Breast epithelium (tissue), 4 donors: Measurements from ENCODE around the gene SIK3. TPM values are rescaled to one million over a fixed set of nuclear protein-coding genes. Genes with fewer than 3 reads are reported as not detected.

Experiments
- DNase-seq, 2 donors: peaks; one replicate each; pipeline ENCODE4 v3.0.0-alpha.2; 2019; ENCODE audit warnings: low spot score in 2 of 2
- H3K27ac ChIP-seq, 2 donors: fragments of 200-600 bp; sonication (generic) in 1 of 2; one replicate each; pipeline ENCODE4 v1.5.1; 2016 to 2019; ENCODE audit warnings: mild to moderate bottlenecking in 1 of 2
- H3K27me3 ChIP-seq, 2 donors: fragments of 200-600 bp; sonication (generic) in 1 of 2; one replicate each; pipeline versions ENCODE4 v1.5.1 to v1.6.0; 2017 to 2019; ENCODE audit warnings: control low read depth in 1 of 2, mild to moderate bottlenecking in 1 of 2
- H3K36me3 ChIP-seq: fragments of 200-600 bp; one replicate; pipeline ENCODE4 v1.5.1; 2019
- H3K4me1 ChIP-seq, 2 donors: fragments of 200-600 bp; sonication (generic); one replicate each; pipeline ENCODE4 v1.5.1; 2016 to 2019; ENCODE audit warnings: control low read depth in 1 of 2
- H3K4me3 ChIP-seq, 3 donors: fragments of 200-600 bp; sonication (generic); 1 replicate in 2 of 3; 2 replicates in 1 of 3; pipeline ENCODE4 v1.5.1; 2016 to 2019; ENCODE audit warnings: mild to moderate bottlenecking in 3 of 3, moderate library complexity in 2 of 3
- H3K9me3 ChIP-seq, 2 donors: fragments of 200-600 bp; sonication (generic) in 1 of 2; one replicate each; pipeline ENCODE4 v1.5.1; 2016 to 2019; ENCODE audit warnings: control low read depth in 1 of 2
- CTCF ChIP-seq, 3 donors: fragments of 450-650 bp; IDR thresholded peaks; one replicate each; pipeline ENCODE4 v1.5.1; 2016 to 2017; ENCODE audit warnings: antibody characterized with exemption in 3 of 3, mild to moderate bottlenecking in 3 of 3, moderate library complexity in 3 of 3
- POLR2A ChIP-seq: fragments of 450-650 bp; IDR thresholded peaks from one replicate; pipeline ENCODE4 v1.6.1; 2016; ENCODE audit warnings: antibody characterized with exemption, mild to moderate bottlenecking, moderate library complexity
- POLR2AphosphoS5 ChIP-seq, 3 donors: sonication (generic); formaldehyde crosslinking; IDR thresholded peaks; one replicate each; pipeline ENCODE4 v1.6.1; 2017; ENCODE audit warnings: antibody characterized with exemption in 3 of 3
- intact Hi-C: fragments of 100-400 bp; cut with DNase I; formaldehyde crosslinking; loops from one replicate; pipeline ENCODE4 v1.15.1; 2023; ENCODE audit warnings: low total_unique reads
- total RNA-seq, 3 donors: library from RNA; depleted of rRNA; stranded (reverse); fragments of >200 nt; gene quantifications; one replicate each; pipeline ENCODE4 v1.1.0, GENCODE V29; 2016

Gene SIK3
- total RNA-seq, 3 donors from 2014 or later: 26.9 to 110 (median 57.0) TPM

- DNase-seq: no peak
- Histone ChIP-seq H3K27me3 (no peaks in the 10 kb centered on the region), H3K36me3 (no peaks in the 10 kb centered on the region), H3K4me3 (no peak overlapping the region), H3K9me3 (no peaks in the 10 kb centered on the region), H3K4me1 (no peaks in the 10 kb centered on the region), H3K27ac (no peak overlapping the region)
- TF ChIP-seq CTCF (IDR thresholded peaks at IDR 0.05) (no peak), POLR2AphosphoS5 (IDR thresholded peaks at IDR 0.05) (no peak), POLR2A (no peak)
- intact Hi-C loops: no loop called here
Measured at GRCh38 chr11:117059611-117060148, 38.5 kb downstream of the SIK3 start.

GRCh38 chr11:117058761-117059261 is 39.4 kb downstream of the SIK3 start:
- no peak for TF ChIP-seq POLR2A
- no peak for TF ChIP-seq POLR2AphosphoS5 (IDR thresholded peaks at IDR 0.05)
- TF ChIP-seq CTCF (IDR thresholded peaks at IDR 0.05): no peak
- Histone ChIP-seq H3K4me1 (no peaks in the 10 kb centered on the region), H3K36me3 (no peaks in the 10 kb centered on the region), H3K27me3 (no peaks in the 10 kb centered on the region), H3K9me3 (no peaks in the 10 kb centered on the region), H3K4me3 (no peak overlapping the region), H3K27ac (no peak overlapping the region)
- no peak for DNase-seq
- intact Hi-C loops: no loop called here

- Histone ChIP-seq H3K27ac (no peak overlapping the region), H3K4me1 (no peaks in the 10 kb centered on the region), H3K4me3 (no peak overlapping the region), H3K36me3 (no peaks in the 10 kb centered on the region), H3K9me3 (no peaks in the 10 kb centered on the region), H3K27me3 (no peaks in the 10 kb centered on the region)
- no peak for DNase-seq
- TF ChIP-seq POLR2A (no peak), CTCF (IDR thresholded peaks at IDR 0.05) (no peak), POLR2AphosphoS5 (IDR thresholded peaks at IDR 0.05) (no peak)
- intact Hi-C loops: no loop called here
Measured at GRCh38 chr11:117057727-117058126, 40.5 kb downstream of the SIK3 start.

- no peaks in the 10 kb centered on the region for H3K27me3 ChIP-seq
- H3K4me3 ChIP-seq: no peak overlapping the region
- no peaks in the 10 kb centered on the region for H3K4me1 ChIP-seq
- TF ChIP-seq CTCF (IDR thresholded peaks at IDR 0.05) (no peak), POLR2A (no peak), POLR2AphosphoS5 (IDR thresholded peaks at IDR 0.05) (no peak)
- no peaks in the 10 kb centered on the region for H3K36me3 ChIP-seq
- no peak for DNase-seq
- no peak overlapping the region for H3K27ac ChIP-seq
- intact Hi-C loops: no loop called here
- no peaks in the 10 kb centered on the region for H3K9me3 ChIP-seq
Measured at GRCh38 chr11:117057317-117057716, 40.9 kb downstream of the SIK3 start.

- no peaks in the 10 kb centered on the region for H3K27me3 ChIP-seq
- H3K4me1 ChIP-seq: no peaks in the 10 kb centered on the region
- intact Hi-C loops: no loop called here
- TF ChIP-seq POLR2AphosphoS5 (IDR thresholded peaks at IDR 0.05) (no peak), CTCF (IDR thresholded peaks at IDR 0.05) (no peak), POLR2A (no peak)
- no peak for DNase-seq
- H3K9me3 ChIP-seq: no peaks in the 10 kb centered on the region
- H3K4me3 ChIP-seq: no peak overlapping the region
- H3K36me3 ChIP-seq: no peaks in the 10 kb centered on the region
- H3K27ac ChIP-seq: no peak overlapping the region
Measured at GRCh38 chr11:117055469-117055868, 42.8 kb downstream of the SIK3 start.
